Large intestine (tissue), 3 donors: ENCODE measurements around the gene SLC4A1. TPM values are rescaled to one million over a fixed set of nuclear protein-coding genes. Genes with fewer than 3 reads are reported as not detected.

Experiments used
- DNase-seq, 2 donors: peaks; one replicate each; pipeline versions ENCODE4 v3.0.0 to v3.0.0-alpha.2; 2013
- H3K27ac ChIP-seq: one replicate; pipeline ENCODE4 v1.5.1; 2013; ENCODE audit warnings: low read length
- H3K27me3 ChIP-seq: 2 replicates; pipeline ENCODE4 v1.6.1; 2013; ENCODE audit warnings: low read length; ENCODE audit not compliant: control insufficient read depth, insufficient read depth
- H3K36me3 ChIP-seq: 2 replicates; pipeline ENCODE4 v1.6.1; 2013; ENCODE audit warnings: low read length; ENCODE audit not compliant: control insufficient read depth, insufficient read depth
- H3K4me1 ChIP-seq: one replicate; pipeline ENCODE4 v1.6.1; 2013; ENCODE audit warnings: low read length; ENCODE audit not compliant: control insufficient read depth, insufficient read depth
- H3K4me3 ChIP-seq: one replicate; pipeline ENCODE4 v1.5.1; 2013; ENCODE audit warnings: low read length
- H3K9me3 ChIP-seq: one replicate; pipeline ENCODE4 v1.6.1; 2013; ENCODE audit warnings: mild to moderate bottlenecking, low read depth, low read length, moderate library complexity; ENCODE audit not compliant: control insufficient read depth
- WGBS: methylation state at CpG from one replicate; pipeline ENCODE4 v1.1.5; 2013; ENCODE audit warnings: low lambda C conversion rate; ENCODE audit not compliant: insufficient coverage; 5-methylcytosine and 5-hydroxymethylcytosine counted together
- polyA plus RNA-seq: library from polyadenylated mRNA; unstranded; fragments of 120-200 nt; gene quantifications from one replicate; pipeline ENCODE4 v1.2.1, GENCODE V29; 2013

The SLC4A1 gene
- polyA plus RNA-seq, 1 donor = 8.7 TPM

DNA sequence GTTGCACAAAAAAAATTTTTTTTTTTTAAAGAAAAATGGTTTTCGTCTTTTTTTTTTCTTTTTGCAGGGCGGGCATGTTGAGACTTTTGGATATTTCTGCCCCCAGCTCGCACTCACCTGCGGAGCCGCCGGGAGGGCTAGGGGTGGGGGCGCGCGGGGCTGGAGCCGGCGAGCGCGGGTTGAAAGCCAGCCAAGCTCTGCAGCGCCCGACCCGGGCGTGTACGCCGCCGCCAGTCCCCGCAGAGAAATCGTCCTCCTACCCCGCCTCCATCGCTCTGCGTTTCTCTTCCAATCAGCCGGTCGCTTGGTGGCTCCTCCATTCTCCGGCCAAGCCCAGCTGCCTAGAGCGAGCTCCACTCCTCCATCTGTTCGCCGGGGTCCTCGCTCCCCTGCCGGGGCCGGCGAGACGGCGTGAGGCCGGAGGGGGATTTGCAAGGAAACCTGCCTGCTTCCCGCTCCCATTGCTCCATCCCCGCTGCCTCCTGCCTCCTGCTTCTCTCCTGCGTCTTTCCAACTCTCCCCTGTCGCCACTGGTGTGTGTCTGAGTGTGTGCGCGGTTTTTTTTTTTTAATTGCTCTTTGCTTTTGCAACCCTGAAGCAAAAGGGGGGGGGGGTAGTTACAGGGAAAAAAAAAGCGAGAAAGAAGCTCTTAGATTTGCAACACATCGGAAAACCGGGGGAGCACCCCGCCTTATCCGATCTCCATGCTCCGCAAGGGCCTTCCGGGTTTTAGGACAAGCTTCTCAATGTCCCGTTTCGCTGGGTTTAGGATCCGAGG, 46.7 kb downstream of the SLC4A1 start:
- no CpG with 5 or more reads among the region's 54 CpGs for WGBS
- no peaks in the 10 kb centered on the region for H3K27me3 ChIP-seq
- H3K36me3 ChIP-seq = peaks cover 8% of the 10 kb centered on the region
- H3K27ac ChIP-seq = peak overlapping the region; percentile 95
- H3K9me3 ChIP-seq = peaks cover 2% of the 10 kb centered on the region
- peak overlapping the region; percentile 97 for H3K4me3 ChIP-seq
- peaks cover 18% of the 10 kb centered on the region for H3K4me1 ChIP-seq
- DNase-seq = peak; percentile 58 to 87

DNA sequence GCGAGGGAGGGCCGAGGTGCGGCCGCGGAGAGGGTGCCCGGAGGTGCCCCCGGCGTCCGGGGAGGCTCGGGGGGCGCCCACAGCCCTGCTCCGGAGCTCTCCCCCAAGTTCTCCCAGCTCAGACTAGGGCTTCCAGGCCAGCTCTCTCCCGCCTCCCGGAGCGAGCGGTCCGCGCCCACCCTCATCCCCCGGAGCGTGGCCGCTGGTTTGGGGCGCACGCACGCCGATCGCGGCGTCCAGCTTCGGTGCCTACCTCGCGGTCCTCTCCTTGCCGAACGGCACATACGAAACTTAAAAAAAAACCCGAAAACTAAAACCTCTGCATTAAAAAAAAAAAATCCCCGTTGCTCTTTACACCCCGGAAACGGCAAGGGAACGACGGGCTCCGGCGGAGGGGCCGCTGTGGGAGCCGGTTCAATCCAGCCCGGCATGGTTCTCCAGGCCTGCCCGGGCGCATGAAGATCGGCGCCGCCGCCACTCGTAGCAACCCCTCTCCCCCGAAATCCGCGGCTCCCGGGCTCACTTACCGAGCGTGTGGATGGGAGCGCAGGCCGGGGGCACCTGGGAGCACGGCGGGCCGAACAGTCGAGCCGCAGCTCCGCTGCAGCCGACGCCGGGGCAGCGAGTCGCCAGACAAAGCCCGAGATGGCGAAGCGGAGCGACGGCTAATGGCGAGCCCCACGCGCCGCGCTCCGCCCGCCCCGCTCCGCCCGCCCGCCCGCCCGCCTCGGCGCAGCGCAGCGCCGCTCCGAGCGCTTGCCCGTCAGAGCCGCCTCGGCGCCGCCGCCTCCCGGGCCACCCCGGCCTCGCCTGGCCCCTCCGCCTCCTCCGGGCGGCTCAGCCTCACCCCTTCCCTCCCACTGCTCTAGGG, 47.5 kb downstream of the SLC4A1 start:
- peaks cover 2% of the 10 kb centered on the region for H3K9me3 ChIP-seq
- WGBS = no CpG with 5 or more reads among the region's 108 CpGs
- peak overlapping the region; percentile 95 for H3K27ac ChIP-seq
- peaks cover 16% of the 10 kb centered on the region for H3K36me3 ChIP-seq
- peak overlapping the region; percentile 97 for H3K4me3 ChIP-seq
- peaks cover 18% of the 10 kb centered on the region for H3K4me1 ChIP-seq
- no peaks in the 10 kb centered on the region for H3K27me3 ChIP-seq
- DNase-seq = peak in 1 of 2 donors; percentile 79

DNA sequence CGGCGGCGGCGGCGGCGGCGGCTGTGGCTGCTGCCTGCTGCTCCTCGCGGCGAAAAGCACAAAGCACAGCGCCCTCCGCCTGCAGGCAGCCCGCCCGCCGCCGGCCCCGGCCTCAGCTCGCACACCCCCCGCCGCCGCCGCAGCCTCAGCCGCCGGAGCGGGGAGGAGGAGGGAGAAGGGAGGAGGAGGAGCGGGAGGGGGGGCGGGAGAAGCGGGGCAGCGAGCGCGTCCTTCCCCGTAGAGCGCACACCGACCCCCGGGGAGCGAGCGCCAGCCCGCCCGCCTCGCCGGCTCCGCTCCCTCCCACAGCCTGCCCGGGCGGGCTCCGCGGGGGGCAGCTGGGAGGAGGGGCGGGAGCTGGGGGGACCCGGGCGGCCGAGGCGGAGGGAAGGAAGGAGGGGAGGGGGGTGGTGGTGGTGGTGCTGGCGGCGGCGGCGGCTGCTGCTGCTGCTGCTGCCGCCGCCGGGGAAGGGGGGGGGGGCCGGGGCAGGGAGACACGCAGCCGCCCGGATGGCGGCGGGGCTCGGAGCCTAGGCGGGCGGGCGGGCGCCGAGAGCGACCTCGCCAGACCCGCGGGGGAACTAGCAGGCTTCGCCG, 48.2 kb downstream of the SLC4A1 start, which contains the start of gene UBTF:
TSS of gene UBTF (minus strand) at position 60 of the 597 bp plus-strand sequence. CDS start 1,446 bp downstream, outside the sequence.
- H3K36me3 ChIP-seq = peaks cover 24% of the 10 kb centered on the region
- peaks cover 18% of the 10 kb centered on the region for H3K4me1 ChIP-seq
- peak within 1 kb of the TSS; percentile 95 for H3K27ac ChIP-seq
- DNase-seq = peak; percentile 32 to 77
- H3K27me3 ChIP-seq = no peaks in the 10 kb centered on the region
- peaks cover 2% of the 10 kb centered on the region for H3K9me3 ChIP-seq
- no CpG with 5 or more reads among the region's 76 CpGs for WGBS
- H3K4me3 ChIP-seq = peak within 1 kb of the TSS; percentile 97

DNA sequence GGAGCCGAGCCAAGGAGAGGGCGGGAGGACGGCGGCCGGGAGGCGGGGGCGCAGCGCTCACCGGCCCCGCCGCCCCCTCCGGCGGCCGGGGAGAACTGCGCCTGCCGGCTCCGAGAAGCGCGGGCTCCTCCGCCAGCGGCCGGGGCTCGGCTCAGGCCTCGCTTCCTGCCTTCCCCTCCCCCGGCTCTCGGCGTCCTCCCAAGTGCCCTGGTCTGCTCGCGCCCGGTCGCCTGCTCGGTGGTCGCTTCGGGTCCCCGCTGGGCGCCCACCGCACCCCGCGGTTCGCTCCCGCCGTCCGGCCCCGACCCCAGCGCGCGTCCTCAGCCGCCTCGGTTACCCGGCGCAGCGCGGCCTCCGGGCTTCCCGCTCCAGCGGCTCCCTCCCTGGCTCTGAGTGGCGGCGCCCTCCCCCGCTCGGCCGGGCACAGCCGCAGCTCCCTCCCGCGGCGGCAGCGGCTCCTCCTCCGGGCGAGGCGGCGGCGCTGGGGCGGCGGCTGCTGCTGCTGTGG, 48.8 kb downstream of the SLC4A1 start:
- H3K4me3 ChIP-seq = peak overlapping the region; percentile 37
- no peaks in the 10 kb centered on the region for H3K27me3 ChIP-seq
- peak overlapping the region; percentile 49 for H3K27ac ChIP-seq
- peak; percentile 45 to 74 for DNase-seq
- WGBS = no CpG with 5 or more reads among the region's 73 CpGs
- peaks cover 18% of the 10 kb centered on the region for H3K4me1 ChIP-seq
- H3K9me3 ChIP-seq = peaks cover 2% of the 10 kb centered on the region
- peaks cover 29% of the 10 kb centered on the region for H3K36me3 ChIP-seq

DNA sequence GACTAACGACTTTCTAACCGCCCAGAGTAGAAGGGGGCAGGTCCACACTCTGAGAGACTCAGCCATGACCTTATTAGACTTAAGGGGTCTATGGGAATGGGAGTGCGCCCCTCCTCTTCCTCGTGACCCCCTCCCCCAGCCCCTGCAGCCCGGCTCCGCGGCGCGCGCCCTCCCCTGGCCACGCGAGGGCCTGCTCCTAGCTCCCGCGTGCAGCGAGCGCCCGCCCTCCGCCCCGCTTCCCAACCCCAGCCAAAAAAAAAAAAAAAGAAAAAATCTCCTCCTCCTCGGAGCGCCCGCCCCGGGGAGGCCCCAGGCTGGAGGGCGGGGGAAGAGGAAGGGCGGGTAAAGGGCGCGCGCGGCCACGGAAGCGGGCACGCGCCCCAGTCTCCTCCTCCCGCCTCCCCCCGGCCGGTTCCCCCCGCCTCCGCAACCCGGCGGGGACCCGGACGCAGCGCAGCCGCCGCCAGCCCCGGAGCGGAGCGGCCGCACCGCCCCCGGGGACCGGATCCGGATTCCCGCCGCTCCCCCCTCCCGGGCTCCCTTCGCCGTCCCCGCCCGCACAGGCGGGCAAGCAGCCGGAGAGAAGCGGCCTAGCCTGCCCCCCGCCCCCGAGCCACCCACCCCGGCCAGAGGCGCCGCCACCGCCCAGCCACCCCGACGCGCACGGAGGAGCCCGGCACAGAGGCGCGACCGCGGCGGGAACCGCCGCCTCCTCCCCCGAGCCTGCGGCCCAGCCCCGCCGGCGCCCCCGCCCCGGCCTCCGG, 49.4 kb downstream of the SLC4A1 start:
- Histone ChIP-seq H3K4me1 (peaks cover 18% of the 10 kb centered on the region), H3K27me3 (no peaks in the 10 kb centered on the region), H3K4me3 (peak overlapping the region; percentile 60), H3K36me3 (peaks cover 35% of the 10 kb centered on the region), H3K27ac (peak overlapping the region; percentile 37), H3K9me3 (peaks cover 2% of the 10 kb centered on the region)
- DNase-seq = peak; percentile 92 to 94
- WGBS = no CpG with 5 or more reads among the region's 89 CpGs

DNA sequence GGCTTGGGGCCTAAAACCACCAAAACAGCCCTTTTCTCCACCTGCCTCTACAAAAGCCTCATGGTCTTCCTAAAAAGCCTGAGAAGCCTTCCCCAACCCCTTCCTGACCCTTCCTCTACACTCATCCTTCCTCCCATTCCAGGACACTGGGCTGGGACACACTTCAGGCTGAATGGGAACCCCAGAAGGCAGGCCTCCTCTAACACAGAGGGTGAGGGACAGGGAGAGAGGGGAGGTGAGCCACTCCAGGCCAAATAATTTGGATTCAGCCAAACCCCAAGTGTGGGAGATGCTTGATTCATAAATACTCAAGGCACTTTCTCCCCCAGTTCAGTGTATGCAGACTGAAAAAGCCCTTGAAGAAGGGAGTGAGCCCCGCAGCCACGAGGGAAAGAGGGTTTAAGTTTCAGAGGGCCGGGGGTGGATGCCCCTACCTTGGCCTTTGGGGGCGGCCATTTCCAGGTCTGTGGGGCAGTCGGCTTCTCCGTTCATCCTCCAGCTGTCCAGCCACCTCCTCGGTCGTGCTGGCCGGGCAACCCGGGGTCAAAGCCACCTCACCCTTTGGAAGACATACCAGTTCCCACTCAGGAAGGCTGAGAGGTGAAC, 50.1 kb downstream of the SLC4A1 start:
- peak overlapping the region; percentile 60 for H3K4me3 ChIP-seq
- 0% methylated on average over 3 of the region's 10 CpGs for WGBS
- H3K9me3 ChIP-seq = peaks cover 2% of the 10 kb centered on the region
- H3K27ac ChIP-seq = peak overlapping the region; percentile 37
- no peaks in the 10 kb centered on the region for H3K27me3 ChIP-seq
- peaks cover 14% of the 10 kb centered on the region for H3K4me1 ChIP-seq
- peaks cover 42% of the 10 kb centered on the region for H3K36me3 ChIP-seq
- no peak for DNase-seq

DNA sequence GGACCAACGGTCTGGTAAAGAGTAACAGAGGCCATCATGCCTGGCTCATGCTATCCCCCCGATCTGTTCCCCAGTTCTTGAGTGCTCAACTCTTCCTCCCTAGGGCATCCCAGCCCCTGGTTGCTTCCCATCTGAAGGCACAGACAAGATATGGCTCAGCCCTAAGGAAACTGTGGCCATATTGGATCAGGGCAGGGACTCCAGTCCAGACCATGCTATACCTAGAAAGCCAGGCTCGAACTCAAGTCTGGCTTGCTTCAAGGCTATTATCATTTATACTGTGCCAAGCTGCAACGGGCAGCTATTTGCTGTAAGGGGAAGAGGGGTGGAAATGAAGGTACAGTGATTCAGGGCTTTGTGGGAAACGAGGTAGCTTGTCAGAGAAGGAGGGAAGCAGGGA, 51.2 kb downstream of the SLC4A1 start:
- no CpG with 5 or more reads among the region's 5 CpGs for WGBS

DNA sequence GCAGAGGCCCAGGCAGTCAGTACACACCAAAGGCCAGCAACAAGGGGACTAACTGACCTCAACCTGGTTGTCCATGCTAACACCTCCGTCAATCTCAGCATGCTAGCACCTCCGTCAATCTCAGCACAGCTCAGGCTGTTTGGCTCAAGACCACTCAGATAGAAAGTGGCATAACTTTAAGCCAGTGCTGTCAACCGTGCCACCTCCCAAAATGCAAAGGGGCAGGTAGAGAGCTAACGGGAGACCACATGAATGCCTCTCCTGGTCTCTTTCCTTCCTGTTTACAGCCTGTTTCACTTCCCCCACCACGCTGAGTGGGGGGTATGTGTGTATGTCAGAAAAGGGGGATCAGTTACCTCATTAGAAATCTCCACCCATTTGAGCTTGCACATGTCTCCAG, 51.8 kb downstream of the SLC4A1 start:
- Histone ChIP-seq H3K27ac (no peak overlapping the region), H3K9me3 (peaks cover under 1% of the 10 kb centered on the region), H3K4me3 (no peak overlapping the region), H3K27me3 (no peaks in the 10 kb centered on the region), H3K36me3 (peaks cover 48% of the 10 kb centered on the region), H3K4me1 (peaks cover 10% of the 10 kb centered on the region)
- no CpG with 5 or more reads among the region's 5 CpGs for WGBS
- no peak for DNase-seq

More for the DNA sequence above, 51.2 kb downstream of the SLC4A1 start:
- Histone ChIP-seq H3K4me3 (no peak overlapping the region), H3K27me3 (no peaks in the 10 kb centered on the region), H3K9me3 (peaks cover 2% of the 10 kb centered on the region), H3K36me3 (peaks cover 43% of the 10 kb centered on the region), H3K4me1 (peaks cover 10% of the 10 kb centered on the region), H3K27ac (no peak overlapping the region)
- DNase-seq = no peak

DNA sequence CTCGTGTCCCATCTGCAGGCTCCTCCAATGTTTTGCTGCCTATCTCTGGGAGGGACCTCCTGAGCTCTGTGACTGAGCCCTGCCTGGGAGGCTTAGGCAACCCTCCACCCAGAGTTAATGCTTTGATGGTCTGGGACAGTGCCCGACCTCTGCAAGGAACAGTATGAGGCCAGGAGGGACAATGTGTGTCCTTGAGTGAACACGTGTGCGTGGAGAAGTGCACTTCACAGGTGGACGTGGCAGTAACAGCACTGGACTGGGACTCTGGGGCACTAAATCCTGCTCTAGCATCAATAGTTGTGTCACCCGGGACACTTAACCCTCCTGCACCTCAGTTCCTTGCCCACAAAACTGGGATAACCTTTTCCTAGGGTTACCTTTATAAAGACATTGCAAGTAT, 53.0 kb downstream of the SLC4A1 start:
- Histone ChIP-seq H3K4me3 (no peak overlapping the region), H3K4me1 (peaks cover 19% of the 10 kb centered on the region), H3K9me3 (no peaks in the 10 kb centered on the region), H3K27me3 (no peaks in the 10 kb centered on the region), H3K27ac (no peak overlapping the region), H3K36me3 (peaks cover 57% of the 10 kb centered on the region)
- no peak for DNase-seq
- WGBS = no CpG with 5 or more reads among the region's 6 CpGs
